ENCODE measurements around the gene BRD4.

- TF ChIP-seq FOXP2 (optimal IDR thresholded peaks at IDR 0.05; ENCODE audit: borderline replicate concordance, extremely low read depth, extremely low read length, insufficient read depth) (no peak), POLR2AphosphoS5 (IDR thresholded peaks at IDR 0.05; ENCODE audit: low read depth, low read length) (no peak), SIN3A (IDR thresholded peaks at IDR 0.05; ENCODE audit: borderline replicate concordance, insufficient read depth, low read length) (no peak)
- TF ChIP-seq, protein P1, sequence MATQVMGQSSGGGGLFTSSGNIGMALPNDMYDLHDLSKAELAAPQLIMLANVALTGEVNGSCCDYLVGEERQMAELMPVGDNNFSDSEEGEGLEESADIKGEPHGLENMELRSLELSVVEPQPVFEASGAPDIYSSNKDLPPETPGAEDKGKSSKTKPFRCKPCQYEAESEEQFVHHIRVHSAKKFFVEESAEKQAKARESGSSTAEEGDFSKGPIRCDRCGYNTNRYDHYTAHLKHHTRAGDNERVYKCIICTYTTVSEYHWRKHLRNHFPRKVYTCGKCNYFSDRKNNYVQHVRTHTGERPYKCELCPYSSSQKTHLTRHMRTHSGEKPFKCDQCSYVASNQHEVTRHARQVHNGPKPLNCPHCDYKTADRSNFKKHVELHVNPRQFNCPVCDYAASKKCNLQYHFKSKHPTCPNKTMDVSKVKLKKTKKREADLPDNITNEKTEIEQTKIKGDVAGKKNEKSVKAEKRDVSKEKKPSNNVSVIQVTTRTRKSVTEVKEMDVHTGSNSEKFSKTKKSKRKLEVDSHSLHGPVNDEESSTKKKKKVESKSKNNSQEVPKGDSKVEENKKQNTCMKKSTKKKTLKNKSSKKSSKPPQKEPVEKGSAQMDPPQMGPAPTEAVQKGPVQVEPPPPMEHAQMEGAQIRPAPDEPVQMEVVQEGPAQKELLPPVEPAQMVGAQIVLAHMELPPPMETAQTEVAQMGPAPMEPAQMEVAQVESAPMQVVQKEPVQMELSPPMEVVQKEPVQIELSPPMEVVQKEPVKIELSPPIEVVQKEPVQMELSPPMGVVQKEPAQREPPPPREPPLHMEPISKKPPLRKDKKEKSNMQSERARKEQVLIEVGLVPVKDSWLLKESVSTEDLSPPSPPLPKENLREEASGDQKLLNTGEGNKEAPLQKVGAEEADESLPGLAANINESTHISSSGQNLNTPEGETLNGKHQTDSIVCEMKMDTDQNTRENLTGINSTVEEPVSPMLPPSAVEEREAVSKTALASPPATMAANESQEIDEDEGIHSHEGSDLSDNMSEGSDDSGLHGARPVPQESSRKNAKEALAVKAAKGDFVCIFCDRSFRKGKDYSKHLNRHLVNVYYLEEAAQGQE (IDR thresholded peaks at IDR 0.05; ENCODE audit: insufficient read depth in 1 of 2, low read depth in 2 of 2, low read length in 2 of 2), result no peak
These were observed 31.7 kb downstream of the BRD4 start for GRCh38 chr19:15300533-15301197.
